ENCODE measurements around the gene MAX. TPM values are rescaled to one million over a fixed set of nuclear protein-coding genes. Genes with fewer than 3 reads are reported as not detected.

MAX gene
- total RNA-seq, 2 donors from 2014 or later, result 105 to 139 TPM

- H3K27ac Mint-ChIP-seq, result no peak overlapping the region
- no peaks in the 10 kb centered on the region for H3K9me3 Mint-ChIP-seq
- no peak for ATAC-seq (replicated peaks)
- H3K4me1 Mint-ChIP-seq, result peaks cover 9% of the 10 kb centered on the region
- H3K27me3 Mint-ChIP-seq, result no peaks in the 10 kb centered on the region
- H3K4me3 Mint-ChIP-seq, result no peak overlapping the region
- H3K36me3 Mint-ChIP-seq (ENCODE audit: low read depth), result peaks cover 71% of the 10 kb centered on the region
Measured at GRCh38 chr14:65025818-65026217, 76.5 kb downstream of the MAX start.

Other genes with a start within 250 kb of the MAX start
- under 1 TPM; 0.15 to 0.29 TPM for gene SPTB, start 222.6 kb downstream of the MAX start, total RNA-seq
- 10 to 100 TPM; 53.8 to 56.0 TPM for gene CHURC1, start 188.1 kb downstream of the MAX start, total RNA-seq
- gene GPX2, start 159.8 kb downstream of the MAX start, total RNA-seq, result not detected
- gene RAB15, start 130.2 kb downstream of the MAX start, total RNA-seq, result 1 to 10 TPM; 4.3 to 7.2 TPM
- gene FNTB, start 115.6 kb downstream of the MAX start, total RNA-seq, result 10 to 100 TPM; 24.7 to 47.1 TPM